ENCODE measurements around the gene LCTL. TPM values are rescaled to one million over a fixed set of nuclear protein-coding genes. Genes with fewer than 3 reads are reported as not detected.

Gene LCTL
- total RNA-seq, 3 donors from 2014 or later (not counting 1 experiment from before 2014, with no cell fraction given) = not detected

DNA sequence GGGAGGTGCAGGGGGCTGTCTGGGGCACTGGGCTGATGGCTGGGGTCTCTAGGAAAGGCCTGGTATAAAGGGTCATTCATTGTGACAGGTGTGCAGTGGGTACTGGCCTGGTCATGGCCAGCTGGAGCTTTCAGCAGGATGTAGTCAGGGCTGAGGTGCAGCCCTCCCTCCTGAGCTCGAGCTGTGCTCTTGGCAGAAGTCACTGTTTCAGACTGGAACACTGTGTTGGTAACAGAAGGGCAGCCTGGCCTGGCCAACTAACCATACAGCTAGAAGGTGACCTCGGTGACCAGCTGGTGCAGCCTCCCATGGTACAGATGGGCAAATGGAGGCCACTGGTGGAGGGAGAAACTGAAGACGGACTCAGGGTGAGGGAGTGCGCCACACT, 34.4 kb upstream of the LCTL start:
- no peaks in the 10 kb centered on the region for H3K36me3 Mint-ChIP-seq
- no peak for ATAC-seq
- WGBS (ENCODE audit: insufficient coverage) = 83% methylated on average over 4 of the region's 4 CpGs

GRCh38 chr15:66599536-66600239, 33.9 kb upstream of the LCTL start:
- H3K27ac ChIP-seq (ENCODE audit: low read length) = no peak overlapping the region
- 83% methylated on average over 13 of the region's 13 CpGs for WGBS (ENCODE audit: insufficient coverage)
- Mint-ChIP-seq H3K4me3 (no peak overlapping the region), H3K27ac (no peak overlapping the region), H3K9me3 (no peaks in the 10 kb centered on the region), H3K4me1 (no peaks in the 10 kb centered on the region), H3K27me3 (ENCODE audit: low read depth in 2 of 2) (no peaks in the 10 kb centered on the region), H3K36me3 (no peaks in the 10 kb centered on the region)
- H3K9me3 ChIP-seq (ENCODE audit: control insufficient read depth, insufficient read depth, low read length) = no peaks in the 10 kb centered on the region
- intact Hi-C loops (cut with micrococcal nuclease) = no loop called here
- H3K36me3 ChIP-seq (ENCODE audit: control insufficient read depth, insufficient read depth, low read length) = no peaks in the 10 kb centered on the region
- ATAC-seq = no peak
- DNase-seq = no peak
- no peaks in the 10 kb centered on the region for H3K4me1 ChIP-seq (ENCODE audit: control insufficient read depth, insufficient read depth, low read length)
- H3K4me3 ChIP-seq (ENCODE audit: low read length) = no peak overlapping the region
- no peaks in the 10 kb centered on the region for H3K27me3 ChIP-seq (ENCODE audit: control insufficient read depth, insufficient read depth, low read length)
- TF ChIP-seq CTCF (IDR thresholded peaks at IDR 0.05) = no peak

More for the DNA sequence above, 34.4 kb upstream of the LCTL start:
- TF ChIP-seq CTCF (IDR thresholded peaks at IDR 0.05) = no peak
- Mint-ChIP-seq H3K9me3 (no peaks in the 10 kb centered on the region), H3K27me3 (ENCODE audit: low read depth in 2 of 2) (no peaks in the 10 kb centered on the region), H3K4me3 (no peak overlapping the region), H3K27ac (no peak overlapping the region), H3K4me1 (no peaks in the 10 kb centered on the region)
- no peak overlapping the region for H3K27ac ChIP-seq (ENCODE audit: low read length)
- intact Hi-C loops (cut with micrococcal nuclease) = no loop called here
- no peaks in the 10 kb centered on the region for H3K9me3 ChIP-seq (ENCODE audit: control insufficient read depth, insufficient read depth, low read length)
- no peaks in the 10 kb centered on the region for H3K36me3 ChIP-seq (ENCODE audit: control insufficient read depth, insufficient read depth, low read length)
- H3K4me3 ChIP-seq (ENCODE audit: low read length) = no peak overlapping the region
- H3K4me1 ChIP-seq (ENCODE audit: control insufficient read depth, insufficient read depth, low read length) = no peaks in the 10 kb centered on the region
- no peak for DNase-seq
- H3K27me3 ChIP-seq (ENCODE audit: control insufficient read depth, insufficient read depth, low read length) = no peaks in the 10 kb centered on the region

DNA sequence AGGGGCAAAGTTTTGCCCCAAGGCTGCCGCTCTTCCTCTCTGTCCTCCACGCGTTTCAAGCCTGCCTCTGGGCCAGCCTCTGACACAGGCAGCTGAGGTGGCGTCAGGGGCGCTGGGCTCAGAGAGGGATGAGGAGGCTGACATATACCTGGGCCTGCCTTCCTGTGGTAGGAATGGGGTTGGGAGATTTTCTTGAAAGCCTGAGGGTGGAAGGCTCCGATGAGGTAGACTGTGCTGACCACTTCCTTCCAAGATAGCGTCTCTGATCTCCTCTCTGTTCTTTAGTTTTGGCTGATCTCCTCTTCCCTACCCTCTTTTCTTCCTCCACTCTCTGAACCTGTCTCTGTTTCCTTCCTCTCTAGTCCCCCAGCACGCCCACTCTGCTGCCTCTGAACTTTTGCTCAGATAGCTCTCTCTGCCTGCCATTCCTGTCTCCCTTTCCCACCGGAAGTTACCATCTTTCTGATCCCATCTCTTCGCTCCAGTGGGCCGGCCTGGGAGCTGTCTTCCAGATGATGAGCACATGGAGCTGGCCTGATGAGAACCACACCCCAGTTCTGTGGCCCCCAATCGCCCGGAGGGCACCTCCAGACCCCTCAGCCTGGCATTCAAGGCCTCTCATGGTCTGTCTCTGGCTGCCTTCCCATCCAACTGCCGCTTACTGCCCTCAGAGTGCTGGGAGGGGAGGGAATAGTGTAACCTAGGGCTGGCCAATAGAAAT, 32.5 kb upstream of the LCTL start:
- intact Hi-C loops (cut with micrococcal nuclease) = no loop called here
- Histone ChIP-seq H3K27me3 (ENCODE audit: control insufficient read depth, insufficient read depth, low read length) (no peaks in the 10 kb centered on the region), H3K27ac (ENCODE audit: low read length) (no peak overlapping the region), H3K36me3 (ENCODE audit: control insufficient read depth, insufficient read depth, low read length) (no peaks in the 10 kb centered on the region), H3K4me1 (ENCODE audit: control insufficient read depth, insufficient read depth, low read length) (no peaks in the 10 kb centered on the region), H3K9me3 (ENCODE audit: control insufficient read depth, insufficient read depth, low read length) (no peaks in the 10 kb centered on the region), H3K4me3 (ENCODE audit: low read length) (no peak overlapping the region)
- no peaks in the 10 kb centered on the region for H3K4me1 Mint-ChIP-seq
- no peak overlapping the region for H3K4me3 Mint-ChIP-seq
- WGBS (ENCODE audit: insufficient coverage) = 76% methylated on average over 13 of the region's 14 CpGs
- H3K27ac Mint-ChIP-seq = no peak overlapping the region
- no peaks in the 10 kb centered on the region for H3K9me3 Mint-ChIP-seq
- DNase-seq = no peak
- H3K36me3 Mint-ChIP-seq = no peaks in the 10 kb centered on the region
- no peak for TF ChIP-seq CTCF (IDR thresholded peaks at IDR 0.05)
- H3K27me3 Mint-ChIP-seq (ENCODE audit: low read depth in 2 of 2) = no peaks in the 10 kb centered on the region
- no peak for ATAC-seq

Measured in natural killer cell (primary cell).